Endothelial cell (in vitro differentiated cells): ENCODE data around the gene CTSA. TPM values are rescaled to one million over a fixed set of nuclear protein-coding genes. Genes with fewer than 3 reads are reported as not detected.
"Not testable (repeated sequence)": the region's sequence is repeated elsewhere in the genome, so short reads cannot be mapped to it uniquely, and the experiment has no call there.

Experiments used
- DNase-seq: peaks from one replicate; pipeline ENCODE4 v3.0.0; 2021; ENCODE audit warnings: low spot score
- H3K27ac Mint-ChIP-seq: one replicate; pipeline ENCODE4 v1.8.0; 2021; ENCODE audit warnings: mixed read lengths, inconsistent platforms; ENCODE audit not compliant: unreplicated experiment
- H3K27me3 Mint-ChIP-seq: one replicate; pipeline ENCODE4 v1.8.0; 2021; ENCODE audit warnings: mild to moderate bottlenecking, moderate library complexity, mixed read lengths, inconsistent platforms; ENCODE audit not compliant: unreplicated experiment
- H3K36me3 Mint-ChIP-seq: one replicate; pipeline ENCODE4 v1.8.0; 2021; ENCODE audit warnings: mild to moderate bottlenecking, low read depth, mixed read lengths, inconsistent platforms; ENCODE audit not compliant: unreplicated experiment
- H3K4me1 Mint-ChIP-seq: one replicate; pipeline ENCODE4 v1.8.0; 2021; ENCODE audit warnings: mild to moderate bottlenecking, mixed read lengths, inconsistent platforms; ENCODE audit not compliant: unreplicated experiment
- H3K4me3 Mint-ChIP-seq: one replicate; pipeline ENCODE4 v1.8.0; 2021; ENCODE audit warnings: mild to moderate bottlenecking, mixed read lengths, inconsistent platforms; ENCODE audit not compliant: unreplicated experiment
- H3K9me3 Mint-ChIP-seq: one replicate; pipeline ENCODE4 v1.8.0; 2021; ENCODE audit warnings: mixed read lengths, inconsistent platforms; ENCODE audit not compliant: unreplicated experiment
- CTCF ChIP-seq: fragments of 200-600 bp; sonication (generic); IDR thresholded peaks from one replicate; pipeline ENCODE4 v1.5.0; 2021; ENCODE audit warnings: antibody characterized with exemption; ENCODE audit not compliant: unreplicated experiment
- total RNA-seq: library from RNA; stranded (reverse); fragmentation: NEBNext Ultra II Directional; extraction: Animal tissue kit (Norgen Biotek cat#: 25700); gene quantifications from one replicate; pipeline ENCODE4 v1.2.1, GENCODE V29; 2021; ENCODE audit not compliant: unreplicated experiment

The CTSA gene
- total RNA-seq, 1 donor from 2014 or later: 62.7 TPM

GRCh38 chr20:45866454-45866853 is 24.7 kb upstream of the CTSA start:
- Mint-ChIP-seq H3K27me3 (no peaks in the 10 kb centered on the region), H3K4me3 (no peak overlapping the region), H3K36me3 (peaks cover 3% of the 10 kb centered on the region), H3K4me1 (peaks cover 3% of the 10 kb centered on the region), H3K27ac (no peak overlapping the region), H3K9me3 (no peaks in the 10 kb centered on the region)
- DNase-seq: no peak
- TF ChIP-seq CTCF: no peak

GRCh38 chr20:45867136-45867818 is 23.9 kb upstream of the CTSA start:
- no peak for DNase-seq
- Mint-ChIP-seq H3K9me3 (no peaks in the 10 kb centered on the region), H3K27me3 (no peaks in the 10 kb centered on the region), H3K36me3 (peaks cover 6% of the 10 kb centered on the region), H3K4me3 (no peak overlapping the region), H3K27ac (no peak overlapping the region), H3K4me1 (peaks cover 8% of the 10 kb centered on the region)
- TF ChIP-seq CTCF: no peak

GRCh38 chr20:45867819-45868176 is 23.3 kb upstream of the CTSA start:
- Mint-ChIP-seq H3K27me3 (peaks cover 1% of the 10 kb centered on the region), H3K27ac (no peak overlapping the region), H3K36me3 (peaks cover 7% of the 10 kb centered on the region), H3K4me1 (peaks cover 11% of the 10 kb centered on the region), H3K4me3 (no peak overlapping the region), H3K9me3 (no peaks in the 10 kb centered on the region)
- no peak for DNase-seq
- no peak for TF ChIP-seq CTCF

DNA sequence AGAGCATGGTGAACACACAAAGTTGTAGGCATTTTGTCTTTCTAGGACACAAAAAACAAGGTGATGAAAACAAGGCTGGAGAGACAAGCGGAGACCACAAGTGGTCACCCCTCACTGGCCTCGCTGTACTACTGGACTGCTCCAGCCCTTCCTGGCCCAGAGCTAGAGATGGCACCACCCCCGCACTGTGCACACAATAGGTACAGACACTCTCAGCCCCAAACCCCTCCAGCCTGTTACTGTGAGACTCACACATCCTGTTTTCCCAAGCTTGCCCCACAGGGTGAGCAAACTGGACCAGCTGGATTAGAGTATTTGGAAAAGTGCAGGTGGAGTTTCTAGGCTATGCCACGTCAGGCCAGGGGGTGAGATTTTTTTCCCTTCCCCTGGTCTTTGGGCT is 18.5 kb upstream of the CTSA start:
- TF ChIP-seq CTCF: no peak
- peaks cover 1% of the 10 kb centered on the region for H3K27me3 Mint-ChIP-seq
- H3K4me1 Mint-ChIP-seq: peaks cover 14% of the 10 kb centered on the region
- no peak for DNase-seq
- H3K9me3 Mint-ChIP-seq: no peaks in the 10 kb centered on the region
- no peak overlapping the region for H3K27ac Mint-ChIP-seq
- H3K36me3 Mint-ChIP-seq: peaks cover 8% of the 10 kb centered on the region
- no peak overlapping the region for H3K4me3 Mint-ChIP-seq

GRCh38 chr20:45873409-45874103 is 17.6 kb upstream of the CTSA start:
- no peak overlapping the region for H3K27ac Mint-ChIP-seq
- no peak for TF ChIP-seq CTCF
- H3K27me3 Mint-ChIP-seq: peaks cover 1% of the 10 kb centered on the region
- peaks cover 14% of the 10 kb centered on the region for H3K4me1 Mint-ChIP-seq
- no peak for DNase-seq
- no peak overlapping the region for H3K4me3 Mint-ChIP-seq
- H3K36me3 Mint-ChIP-seq: peaks cover 8% of the 10 kb centered on the region
- H3K9me3 Mint-ChIP-seq: no peaks in the 10 kb centered on the region

DNA sequence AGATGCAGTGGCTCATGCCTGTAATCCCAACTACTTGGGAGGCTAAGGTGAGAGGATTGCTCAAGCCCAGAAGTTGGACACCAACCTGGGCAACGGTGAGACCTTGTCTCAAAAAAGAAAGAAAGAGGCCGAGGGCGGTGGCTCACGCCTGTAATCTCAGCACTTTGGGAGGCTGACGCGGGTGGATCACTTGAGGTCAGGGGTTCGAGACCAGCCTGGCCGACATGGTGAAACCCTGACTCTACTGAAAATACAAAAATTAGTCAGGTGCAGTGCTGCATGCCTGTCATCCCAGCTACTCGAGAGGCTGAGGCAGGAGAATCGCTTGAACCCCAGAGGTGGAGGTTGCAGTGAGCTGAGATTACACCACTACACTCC is 17.0 kb upstream of the CTSA start:
- H3K27me3 Mint-ChIP-seq, H3K36me3 Mint-ChIP-seq, DNase-seq, H3K4me3 Mint-ChIP-seq, H3K27ac Mint-ChIP-seq, H3K9me3 Mint-ChIP-seq: not testable (repeated sequence)
- H3K4me1 Mint-ChIP-seq: peaks cover 14% of the 10 kb centered on the region
